ENCODE measurements around the gene TCEA2. TPM values are rescaled to one million over a fixed set of nuclear protein-coding genes. Genes with fewer than 3 reads are reported as not detected.

Gene TCEA2
- polyA plus RNA-seq, 1 donor from 2014 or later, result 87.7 TPM

DNA sequence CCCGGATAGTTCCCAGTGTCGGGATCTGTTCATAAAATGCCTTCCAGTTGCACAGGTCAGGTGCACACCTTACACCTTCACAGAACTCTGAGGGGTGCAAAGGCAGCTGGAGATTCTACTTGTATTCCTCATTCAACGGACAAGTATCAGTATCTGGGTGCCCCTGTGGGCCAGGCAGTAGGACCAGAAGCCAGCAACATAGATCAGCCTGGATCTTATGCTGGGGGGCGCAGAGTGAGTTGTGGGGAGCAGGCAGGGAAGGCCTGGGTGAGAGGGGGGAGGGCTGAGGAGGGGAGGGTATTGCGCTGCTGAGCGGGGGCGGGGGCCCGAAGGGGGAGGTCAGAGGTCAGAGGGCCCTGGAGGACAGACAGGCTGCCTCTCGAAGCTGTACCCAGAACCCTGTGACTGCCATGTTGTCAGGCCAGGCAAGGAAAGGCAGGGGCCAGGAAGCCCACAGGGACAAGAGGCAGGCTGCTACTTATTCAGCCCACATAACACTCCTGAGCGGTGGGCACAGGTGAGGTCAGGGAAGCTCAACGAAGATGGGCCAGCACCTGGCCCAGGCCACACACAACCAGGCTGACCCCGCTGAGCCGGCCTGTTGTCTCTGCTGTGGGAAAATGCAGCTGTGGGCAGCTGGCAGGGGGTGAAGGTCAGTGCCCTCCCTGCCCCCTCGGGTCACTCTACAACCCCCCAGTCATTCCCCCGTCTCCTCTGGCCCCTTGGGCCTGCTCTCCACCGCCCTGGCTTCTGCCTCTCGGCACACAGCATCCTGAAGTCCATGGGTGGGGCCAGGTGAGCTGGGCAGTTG lies 18.0 kb downstream of the TCEA2 start:
- H3F3A ChIP-seq (ENCODE audit: insufficient read depth, low read length, poor library complexity, severe bottlenecking), result no peaks in the 10 kb centered on the region
- H3K9ac ChIP-seq (ENCODE audit: low read length), result no peak overlapping the region
- H3K27ac ChIP-seq (ENCODE audit: low read length), result no peak overlapping the region
- no peak overlapping the region for H3K4me2 ChIP-seq (ENCODE audit: low read length)
- H3K9me3 ChIP-seq (ENCODE audit: low read length), result no peaks in the 10 kb centered on the region
- no peak overlapping the region for H3K4me3 ChIP-seq (ENCODE audit: low read length)
- TF ChIP-seq, protein P1, sequence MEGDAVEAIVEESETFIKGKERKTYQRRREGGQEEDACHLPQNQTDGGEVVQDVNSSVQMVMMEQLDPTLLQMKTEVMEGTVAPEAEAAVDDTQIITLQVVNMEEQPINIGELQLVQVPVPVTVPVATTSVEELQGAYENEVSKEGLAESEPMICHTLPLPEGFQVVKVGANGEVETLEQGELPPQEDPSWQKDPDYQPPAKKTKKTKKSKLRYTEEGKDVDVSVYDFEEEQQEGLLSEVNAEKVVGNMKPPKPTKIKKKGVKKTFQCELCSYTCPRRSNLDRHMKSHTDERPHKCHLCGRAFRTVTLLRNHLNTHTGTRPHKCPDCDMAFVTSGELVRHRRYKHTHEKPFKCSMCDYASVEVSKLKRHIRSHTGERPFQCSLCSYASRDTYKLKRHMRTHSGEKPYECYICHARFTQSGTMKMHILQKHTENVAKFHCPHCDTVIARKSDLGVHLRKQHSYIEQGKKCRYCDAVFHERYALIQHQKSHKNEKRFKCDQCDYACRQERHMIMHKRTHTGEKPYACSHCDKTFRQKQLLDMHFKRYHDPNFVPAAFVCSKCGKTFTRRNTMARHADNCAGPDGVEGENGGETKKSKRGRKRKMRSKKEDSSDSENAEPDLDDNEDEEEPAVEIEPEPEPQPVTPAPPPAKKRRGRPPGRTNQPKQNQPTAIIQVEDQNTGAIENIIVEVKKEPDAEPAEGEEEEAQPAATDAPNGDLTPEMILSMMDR (IDR thresholded peaks at IDR 0.05; ENCODE audit: poor library complexity, severe bottlenecking), result no peak
- TF ChIP-seq, protein P2, sequence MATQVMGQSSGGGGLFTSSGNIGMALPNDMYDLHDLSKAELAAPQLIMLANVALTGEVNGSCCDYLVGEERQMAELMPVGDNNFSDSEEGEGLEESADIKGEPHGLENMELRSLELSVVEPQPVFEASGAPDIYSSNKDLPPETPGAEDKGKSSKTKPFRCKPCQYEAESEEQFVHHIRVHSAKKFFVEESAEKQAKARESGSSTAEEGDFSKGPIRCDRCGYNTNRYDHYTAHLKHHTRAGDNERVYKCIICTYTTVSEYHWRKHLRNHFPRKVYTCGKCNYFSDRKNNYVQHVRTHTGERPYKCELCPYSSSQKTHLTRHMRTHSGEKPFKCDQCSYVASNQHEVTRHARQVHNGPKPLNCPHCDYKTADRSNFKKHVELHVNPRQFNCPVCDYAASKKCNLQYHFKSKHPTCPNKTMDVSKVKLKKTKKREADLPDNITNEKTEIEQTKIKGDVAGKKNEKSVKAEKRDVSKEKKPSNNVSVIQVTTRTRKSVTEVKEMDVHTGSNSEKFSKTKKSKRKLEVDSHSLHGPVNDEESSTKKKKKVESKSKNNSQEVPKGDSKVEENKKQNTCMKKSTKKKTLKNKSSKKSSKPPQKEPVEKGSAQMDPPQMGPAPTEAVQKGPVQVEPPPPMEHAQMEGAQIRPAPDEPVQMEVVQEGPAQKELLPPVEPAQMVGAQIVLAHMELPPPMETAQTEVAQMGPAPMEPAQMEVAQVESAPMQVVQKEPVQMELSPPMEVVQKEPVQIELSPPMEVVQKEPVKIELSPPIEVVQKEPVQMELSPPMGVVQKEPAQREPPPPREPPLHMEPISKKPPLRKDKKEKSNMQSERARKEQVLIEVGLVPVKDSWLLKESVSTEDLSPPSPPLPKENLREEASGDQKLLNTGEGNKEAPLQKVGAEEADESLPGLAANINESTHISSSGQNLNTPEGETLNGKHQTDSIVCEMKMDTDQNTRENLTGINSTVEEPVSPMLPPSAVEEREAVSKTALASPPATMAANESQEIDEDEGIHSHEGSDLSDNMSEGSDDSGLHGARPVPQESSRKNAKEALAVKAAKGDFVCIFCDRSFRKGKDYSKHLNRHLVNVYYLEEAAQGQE (IDR thresholded peaks at IDR 0.05; ENCODE audit: borderline replicate concordance), result no peak
- no peak for TF ChIP-seq SMC3 (conservative IDR thresholded peaks at IDR 0.05; ENCODE audit: poor library complexity)
- no peaks in the 10 kb centered on the region for H4K20me1 ChIP-seq (ENCODE audit: insufficient read depth)
- H3K27me3 ChIP-seq (ENCODE audit: insufficient read depth, low read depth, low read length), result peaks cover 22% of the 10 kb centered on the region
- no peaks in the 10 kb centered on the region for H3K36me3 ChIP-seq (ENCODE audit: insufficient read depth, low read length)
- no peaks in the 10 kb centered on the region for H3K9me2 ChIP-seq (ENCODE audit: insufficient read depth, low read length)
- H3K79me2 ChIP-seq (replicated peaks; ENCODE audit: insufficient read depth, low read length), result no peaks in the 10 kb centered on the region
- no peak overlapping the region for H2AFZ ChIP-seq (ENCODE audit: low read depth, low read length)

DNA sequence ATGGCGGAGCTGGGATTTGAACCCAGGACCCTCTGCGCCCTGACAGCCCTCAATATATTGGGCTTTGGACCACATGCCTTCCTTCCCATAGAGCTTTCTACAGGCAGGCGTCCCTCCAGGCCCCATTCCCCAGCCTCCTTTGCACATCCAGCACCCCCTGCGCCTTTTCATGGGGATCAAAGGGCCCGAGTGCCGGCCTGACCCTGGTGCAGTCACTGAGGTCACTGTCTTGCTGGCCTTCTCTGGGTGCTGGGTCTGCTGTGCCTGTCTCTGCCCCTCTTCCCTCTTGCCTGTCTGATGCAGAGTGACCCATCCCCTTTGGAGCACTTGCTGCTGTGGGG lies 18.6 kb downstream of the TCEA2 start:
- H2AFZ ChIP-seq (ENCODE audit: low read depth, low read length), result no peak overlapping the region
- no peak overlapping the region for H3K9ac ChIP-seq (ENCODE audit: low read length)
- no peak overlapping the region for H3K27ac ChIP-seq (ENCODE audit: low read length)
- H3K4me3 ChIP-seq (ENCODE audit: low read length), result no peak overlapping the region
- H4K20me1 ChIP-seq (ENCODE audit: insufficient read depth), result no peaks in the 10 kb centered on the region
- no peaks in the 10 kb centered on the region for H3F3A ChIP-seq (ENCODE audit: insufficient read depth, low read length, poor library complexity, severe bottlenecking)
- no peak overlapping the region for H3K4me2 ChIP-seq (ENCODE audit: low read length)
- H3K27me3 ChIP-seq (ENCODE audit: insufficient read depth, low read depth, low read length), result peaks cover 22% of the 10 kb centered on the region
- no peaks in the 10 kb centered on the region for H3K36me3 ChIP-seq (ENCODE audit: insufficient read depth, low read length)
- H3K9me2 ChIP-seq (ENCODE audit: insufficient read depth, low read length), result no peaks in the 10 kb centered on the region
- H3K79me2 ChIP-seq (replicated peaks; ENCODE audit: insufficient read depth, low read length), result no peaks in the 10 kb centered on the region
- no peaks in the 10 kb centered on the region for H3K9me3 ChIP-seq (ENCODE audit: low read length)
- no peak for TF ChIP-seq EZH2 (IDR thresholded peaks at IDR 0.05; ENCODE audit: borderline replicate concordance, insufficient read depth, low read length, poor library complexity, severe bottlenecking)
- no peak for TF ChIP-seq TAF1 (IDR thresholded peaks at IDR 0.05; ENCODE audit: low read depth)
- TF ChIP-seq MXI1 (conservative IDR thresholded peaks at IDR 0.05; ENCODE audit: poor library complexity, severe bottlenecking), result no peak
- no peak for TF ChIP-seq SMC3 (conservative IDR thresholded peaks at IDR 0.05; ENCODE audit: poor library complexity)
- no peak for TF ChIP-seq EP300 (conservative IDR thresholded peaks at IDR 0.05; ENCODE audit: poor library complexity, severe bottlenecking)
- TF ChIP-seq, protein P1 (IDR thresholded peaks at IDR 0.05; ENCODE audit: poor library complexity, severe bottlenecking), result no peak
- no peak for TF ChIP-seq POLR2AphosphoS5 (IDR thresholded peaks at IDR 0.05)
- TF ChIP-seq, protein P2 (IDR thresholded peaks at IDR 0.05; ENCODE audit: borderline replicate concordance), result no peak
- TF ChIP-seq RAD21 (conservative IDR thresholded peaks at IDR 0.05), result no peak
